Upper lobe of left lung (tissue), 6 donors: Measurements from ENCODE around the gene SLC4A4. TPM values are rescaled to one million over a fixed set of nuclear protein-coding genes. Genes with fewer than 3 reads are reported as not detected.

Experiments used
- ATAC-seq, 2 donors: fragments of 200-7000 bp; cut with Tn5 transposase; one replicate each; pipeline ENCODE4 v1.9.1; 2022; ENCODE audit warnings: mild to moderate bottlenecking in 2 of 2, moderate library complexity in 2 of 2; ENCODE audit not compliant: low FRiP score in 2 of 2
- DNase-seq, 2 donors: peaks; one replicate each; pipeline ENCODE4 v3.0.0-alpha.2; 2019 to 2020
- H3K27ac ChIP-seq, 4 donors: fragments of 200-600 bp; sonication (generic); one replicate each; pipeline ENCODE4 v1.5.1; 2016 to 2019
- H3K27me3 ChIP-seq, 4 donors: fragments of 200-600 bp; sonication (generic); one replicate each; pipeline ENCODE4 v1.5.1; 2017 to 2019
- H3K36me3 ChIP-seq, 4 donors: fragments of 200-600 bp; sonication (generic); one replicate each; pipeline ENCODE4 v1.5.1; 2016 to 2019
- H3K4me1 ChIP-seq, 4 donors: fragments of 200-600 bp; sonication (generic); one replicate each; pipeline ENCODE4 v1.5.1; 2018 to 2019
- H3K4me3 ChIP-seq, 4 donors: fragments of 200-600 bp; sonication (generic); one replicate each; pipeline ENCODE4 v1.5.1; 2017 to 2019; ENCODE audit warnings: mild to moderate bottlenecking in 2 of 4, moderate library complexity in 1 of 4
- H3K9me3 ChIP-seq, 4 donors: fragments of 200-600 bp; sonication (generic); one replicate each; pipeline ENCODE4 v1.5.1; 2018 to 2019
- CTCF ChIP-seq, 6 experiments: fragments of 450-650 bp in 4 of 6; fragments of 200-600 bp in 2 of 6; sonication (generic) in 2 of 6; IDR thresholded peaks; one replicate each; pipeline ENCODE4 v1.5.1; 2016 to 2019; ENCODE audit warnings: antibody characterized with exemption in 6 of 6
- EP300 ChIP-seq, 4 donors: sonication (generic); formaldehyde crosslinking; IDR thresholded peaks; one replicate each; pipeline ENCODE4 v1.5.1; 2017; ENCODE audit warnings: antibody characterized with exemption in 4 of 4, control low read depth in 2 of 4
- POLR2A ChIP-seq, 4 donors: fragments of 450-650 bp; IDR thresholded peaks; one replicate each; pipeline ENCODE4 v1.5.1; 2016 to 2017; ENCODE audit warnings: antibody characterized with exemption in 4 of 4, mild to moderate bottlenecking in 2 of 4
- POLR2AphosphoS5 ChIP-seq, 2 donors: sonication (generic); formaldehyde crosslinking; IDR thresholded peaks; one replicate each; pipeline ENCODE4 v1.5.1; 2017; ENCODE audit warnings: antibody characterized with exemption in 2 of 2
- WGBS, 2 donors: methylation state at CpG; one replicate each; pipeline ENCODE4 v1.1.5; 2017 to 2018; 5-methylcytosine and 5-hydroxymethylcytosine counted together
- total RNA-seq, 6 donors: library from RNA; depleted of rRNA in 4 of 6; stranded (reverse); fragments of >200 nt in 4 of 6; gene quantifications; one replicate each; pipeline versions ENCODE4 v1.1.0 to v1.2.1, GENCODE V29; 2016 to 2021
- donor health status: DM: no; HTN: no; CAD: no; lungs with moderate emphysema.
- donor health status: DM: no; HTN: yes; CAD: no; lungs with severe emphysema.

SLC4A4 gene
- total RNA-seq, 6 donors from 2014 or later: 9.2 to 31.4 (median 21.1) TPM

- ATAC-seq (peak in 1 of 2 donors; percentile 31), DNase-seq (no peak)
- Histone ChIP-seq H3K36me3 (no peaks in the 10 kb centered on the region), H3K4me3 (no peak overlapping the region), H3K9me3 (no peaks in the 10 kb centered on the region), H3K4me1 (no peaks in the 10 kb centered on the region), H3K27me3 (no peaks in the 10 kb centered on the region), H3K27ac (no peak overlapping the region)
- no peak for TF ChIP-seq CTCF (IDR thresholded peaks at IDR 0.05)
- WGBS, 2 donors: 63 to 81% methylated on average over 1 of the region's 1 CpG
Observed at GRCh38 chr4:71456841-71457240, 118.0 kb downstream of the SLC4A4 start.

- H3K36me3 ChIP-seq: no peaks in the 10 kb centered on the region
- H3K27ac ChIP-seq: no peak overlapping the region
- no peak for DNase-seq
- no peaks in the 10 kb centered on the region for H3K9me3 ChIP-seq
- TF ChIP-seq CTCF (IDR thresholded peaks at IDR 0.05): no peak
- no peak for TF ChIP-seq POLR2A (IDR thresholded peaks at IDR 0.05)
- no peak for TF ChIP-seq POLR2AphosphoS5 (IDR thresholded peaks at IDR 0.05)
- no peak for TF ChIP-seq EP300 (IDR thresholded peaks at IDR 0.05)
- H3K4me1 ChIP-seq: no peaks in the 10 kb centered on the region
- H3K4me3 ChIP-seq: no peak overlapping the region
- H3K27me3 ChIP-seq: no peaks in the 10 kb centered on the region
- WGBS, 2 donors: 35 to 53% methylated on average over 4 of the region's 4 CpGs
- no peak for ATAC-seq
Observed at GRCh38 chr4:71460371-71460770, 121.6 kb downstream of the SLC4A4 start.

GRCh38 chr4:71461422-71461821, 122.6 kb downstream of the SLC4A4 start:
- no peak for TF ChIP-seq POLR2A (IDR thresholded peaks at IDR 0.05)
- TF ChIP-seq CTCF (IDR thresholded peaks at IDR 0.05): no peak
- TF ChIP-seq EP300 (IDR thresholded peaks at IDR 0.05): no peak
- no peak for TF ChIP-seq POLR2AphosphoS5 (IDR thresholded peaks at IDR 0.05)
- H3K4me3 ChIP-seq: no peak overlapping the region
- no peak overlapping the region for H3K27ac ChIP-seq
- DNase-seq: no peak
- H3K9me3 ChIP-seq: no peaks in the 10 kb centered on the region
- no peaks in the 10 kb centered on the region for H3K4me1 ChIP-seq
- H3K36me3 ChIP-seq: no peaks in the 10 kb centered on the region
- WGBS, 2 donors: 93 to 95% methylated on average over 4 of the region's 4 CpGs
- H3K27me3 ChIP-seq: no peaks in the 10 kb centered on the region
- no peak for ATAC-seq

GRCh38 chr4:71466775-71467174, 128.0 kb downstream of the SLC4A4 start:
- ATAC-seq: no peak
- DNase-seq: no peak
- Histone ChIP-seq H3K4me3 (no peak overlapping the region), H3K36me3 (no peaks in the 10 kb centered on the region), H3K4me1 (no peaks in the 10 kb centered on the region), H3K27me3 (no peaks in the 10 kb centered on the region), H3K9me3 (no peaks in the 10 kb centered on the region), H3K27ac (no peak overlapping the region)
- 67 to 74% methylated on average over 3 of the region's 3 CpGs for WGBS, 2 donors
- TF ChIP-seq EP300 (IDR thresholded peaks at IDR 0.05) (no peak), CTCF (IDR thresholded peaks at IDR 0.05) (no peak), POLR2A (IDR thresholded peaks at IDR 0.05) (no peak), POLR2AphosphoS5 (IDR thresholded peaks at IDR 0.05) (no peak)

- Histone ChIP-seq H3K9me3 (no peaks in the 10 kb centered on the region), H3K4me3 (no peak overlapping the region), H3K4me1 (no peaks in the 10 kb centered on the region), H3K27ac (no peak overlapping the region), H3K27me3 (no peaks in the 10 kb centered on the region), H3K36me3 (no peaks in the 10 kb centered on the region)
- 61 to 72% methylated on average over 2 of the region's 2 CpGs for WGBS, 2 donors
- TF ChIP-seq POLR2A (IDR thresholded peaks at IDR 0.05) (no peak), CTCF (IDR thresholded peaks at IDR 0.05) (no peak)
- ATAC-seq: no peak
- DNase-seq: no peak
Observed at GRCh38 chr4:71468116-71468710, 129.4 kb downstream of the SLC4A4 start.
